Subcutaneous abdominal adipose tissue (tissue), 5 donors: ENCODE results near the gene ENTHD1.
A peak's percentile ranks its signal among the peaks of the same experiment; 100 is the strongest.
"Not testable (repeated sequence)": the region's sequence is repeated elsewhere in the genome, so short reads cannot be mapped to it uniquely, and the experiment has no call there.

Experiments
- H3K27ac ChIP-seq: one replicate; pipeline ENCODE4 v1.7.0; 2013; ENCODE audit warnings: low read depth, mild to moderate bottlenecking, inconsistent platforms, low read length, moderate library complexity
- H3K27me3 ChIP-seq, 5 donors: one replicate each; pipeline ENCODE4 v1.7.0; 2013; ENCODE audit warnings: low read length in 5 of 5, inconsistent platforms in 1 of 5; ENCODE audit not compliant: control insufficient read depth in 5 of 5, insufficient read depth in 4 of 5
- H3K36me3 ChIP-seq, 5 donors: one replicate each; pipeline ENCODE4 v1.7.0; 2013; ENCODE audit warnings: low read length in 5 of 5; ENCODE audit not compliant: control insufficient read depth in 5 of 5, insufficient read depth in 5 of 5
- H3K4me1 ChIP-seq, 5 donors: one replicate each; pipeline ENCODE4 v1.7.0; 2013; ENCODE audit warnings: low read length in 5 of 5, mild to moderate bottlenecking in 3 of 5, moderate library complexity in 1 of 5; ENCODE audit not compliant: control insufficient read depth in 5 of 5, insufficient read depth in 5 of 5
- H3K4me3 ChIP-seq, 5 donors: one replicate each; pipeline ENCODE4 v1.7.0; 2013; ENCODE audit warnings: low read length in 5 of 5, low read depth in 1 of 5
- H3K9ac ChIP-seq, 5 donors: one replicate each; pipeline ENCODE4 v1.7.0; 2013; ENCODE audit warnings: low read length in 5 of 5, mild to moderate bottlenecking in 4 of 5, moderate library complexity in 3 of 5
- H3K9me3 ChIP-seq, 5 donors: one replicate each; pipeline ENCODE4 v1.7.0; 2013; ENCODE audit warnings: low read length in 5 of 5; ENCODE audit not compliant: control insufficient read depth in 5 of 5
- donor health status: healthy.
- donor health status: healthy.
- donor health status: healthy.
- donor health status: healthy.
- donor health status: healthy.

Gene ENTHD1

GRCh38 chr22:39901565-39902146 is 8.1 kb upstream of the ENTHD1 start:
- no peak overlapping the region for H3K9ac ChIP-seq
- peak overlapping the region in 2 of 5 donors; percentile 14 to 19 for H3K4me3 ChIP-seq
- no peak overlapping the region for H3K27ac ChIP-seq
- H3K9me3 ChIP-seq = no peaks in the 10 kb centered on the region
- H3K4me1 ChIP-seq = peaks cover 0 to 20% (median 14%) of the 10 kb centered on the region in 5 donors
- no peaks in the 10 kb centered on the region for H3K36me3 ChIP-seq
- H3K27me3 ChIP-seq = no peaks in the 10 kb centered on the region

DNA sequence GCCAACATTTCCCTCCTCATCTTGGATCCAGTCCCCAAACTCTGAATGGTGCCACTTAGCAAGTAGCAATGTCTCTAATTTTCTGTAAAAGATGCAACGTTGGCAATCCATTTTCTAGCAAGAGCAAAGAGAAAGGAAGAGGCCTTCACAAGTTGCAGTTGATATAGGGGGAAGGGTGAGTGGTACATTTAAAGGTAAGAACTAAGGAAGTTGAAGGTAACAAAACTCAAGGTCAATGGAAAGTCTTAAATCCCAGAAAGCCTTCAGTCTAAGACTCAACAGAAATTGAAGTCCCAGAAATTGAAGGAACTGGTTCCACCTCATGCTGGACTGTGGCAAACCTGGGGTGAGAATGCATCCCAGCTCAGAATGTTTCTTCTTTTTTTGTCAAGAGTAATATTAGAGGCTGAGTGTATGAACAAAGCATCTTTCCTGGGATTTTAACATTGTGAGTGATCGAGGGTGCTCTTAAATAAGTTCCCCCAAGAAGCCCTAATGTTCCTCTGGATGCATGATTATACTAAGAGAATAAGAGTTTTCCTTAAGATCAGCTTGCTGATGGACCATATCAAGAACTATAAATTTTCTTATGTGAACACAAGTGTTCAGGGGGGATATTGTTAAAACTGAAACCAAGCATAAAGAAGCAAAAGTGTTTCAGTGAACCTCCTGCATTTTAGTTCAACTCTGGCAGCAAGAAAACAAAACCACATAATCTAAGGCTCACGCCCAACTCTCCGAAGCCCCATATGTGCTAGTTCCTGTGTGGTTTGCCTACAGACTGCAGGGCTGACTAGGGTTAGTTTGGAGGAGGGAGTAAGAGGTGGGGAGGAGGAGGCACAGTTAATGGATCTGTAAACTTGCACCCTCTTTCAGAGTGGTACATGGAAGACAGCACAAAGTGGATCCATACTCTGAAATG is 7.0 kb upstream of the ENTHD1 start, which contains the start of gene GRAP2:
GRAP2 (plus strand) TSS at position 779 of the 922 bp plus-strand sequence. CDS start 46,023 bp downstream, outside the sequence.
- Histone ChIP-seq H3K9ac (no peak within 1 kb of the TSS), H3K36me3 (no peaks in the 10 kb centered on the region), H3K9me3 (no peaks in the 10 kb centered on the region), H3K4me3 (peak within 1 kb of the TSS in 2 of 5 donors; percentile 14 to 19), H3K27ac (no peak within 1 kb of the TSS), H3K4me1 (peaks cover 0 to 27% (median 16%) of the 10 kb centered on the region in 5 donors), H3K27me3 (no peaks in the 10 kb centered on the region)

- no peaks in the 10 kb centered on the region for H3K36me3 ChIP-seq
- peak overlapping the region; percentile 15 for H3K27ac ChIP-seq
- no peaks in the 10 kb centered on the region for H3K9me3 ChIP-seq
- H3K9ac ChIP-seq = peak overlapping the region in 1 of 5 donors; percentile 8
- peaks cover 0 to 27% (median 19%) of the 10 kb centered on the region in 5 donors for H3K4me1 ChIP-seq
- H3K4me3 ChIP-seq = no peak overlapping the region
- H3K27me3 ChIP-seq = no peaks in the 10 kb centered on the region
Observed at GRCh38 chr22:39898997-39899396, 5.4 kb upstream of the ENTHD1 start.

DNA sequence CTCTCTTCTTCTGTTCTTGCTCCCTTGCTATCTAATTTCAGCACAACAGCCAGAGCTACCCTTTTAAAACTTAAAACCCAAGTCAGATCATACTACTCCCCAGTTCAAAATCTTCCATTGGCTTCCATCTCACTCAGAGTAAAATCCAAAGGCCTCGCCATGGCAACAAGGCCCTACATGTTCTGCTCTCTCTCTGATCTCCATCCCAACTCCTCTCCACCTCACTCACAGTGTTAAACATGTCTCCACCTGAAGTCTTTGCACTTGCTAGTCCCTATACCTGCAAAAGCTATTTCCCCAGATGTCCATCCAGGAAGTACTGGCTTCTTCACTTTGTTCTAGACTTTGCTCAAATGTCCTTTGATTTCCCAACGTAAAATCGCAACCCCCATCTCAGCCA is 4.3 kb upstream of the ENTHD1 start:
- Histone ChIP-seq H3K27ac (no peak overlapping the region), H3K4me3 (no peak overlapping the region), H3K9me3 (no peaks in the 10 kb centered on the region), H3K4me1 (peaks cover 0 to 27% (median 19%) of the 10 kb centered on the region in 5 donors), H3K9ac (no peak overlapping the region), H3K27me3 (no peaks in the 10 kb centered on the region), H3K36me3 (no peaks in the 10 kb centered on the region)

DNA sequence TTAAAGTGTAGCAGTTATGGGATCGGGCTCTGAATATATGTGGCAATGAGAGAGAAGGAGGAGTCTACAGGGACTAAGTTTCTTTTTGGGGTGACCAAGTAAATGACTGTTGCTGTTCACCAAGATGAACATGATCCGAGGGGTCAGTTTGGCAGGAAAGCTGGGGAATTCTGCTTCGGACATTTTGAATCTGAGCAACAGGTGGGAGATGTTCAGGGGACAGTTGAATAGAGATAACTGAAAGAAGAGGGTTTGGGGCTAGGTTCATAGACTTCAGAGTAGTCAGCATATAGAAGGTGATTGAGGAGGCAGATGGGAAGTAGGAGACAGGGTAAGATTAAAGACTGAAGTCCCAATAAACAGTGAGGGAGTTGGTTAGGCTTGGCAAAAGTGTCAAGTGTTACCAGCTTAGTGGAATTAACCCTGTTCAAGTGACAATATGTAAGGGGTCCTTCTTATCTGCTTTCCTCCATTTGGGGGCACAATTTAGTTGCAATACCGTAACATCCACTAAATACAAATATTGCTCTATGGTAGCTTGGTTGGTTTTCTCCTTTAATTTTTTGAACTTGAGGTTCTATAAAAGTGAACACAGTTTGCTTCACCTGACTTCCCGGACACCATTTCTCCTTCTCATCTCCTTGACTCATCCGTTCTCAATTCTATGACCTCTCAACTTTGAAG is 2.9 kb upstream of the ENTHD1 start:
- no peaks in the 10 kb centered on the region for H3K27me3 ChIP-seq
- no peak overlapping the region for H3K9ac ChIP-seq
- H3K36me3 ChIP-seq = no peaks in the 10 kb centered on the region
- H3K27ac ChIP-seq = no peak overlapping the region
- no peaks in the 10 kb centered on the region for H3K9me3 ChIP-seq
- H3K4me1 ChIP-seq = peaks cover 0 to 27% (median 22%) of the 10 kb centered on the region in 5 donors
- no peak overlapping the region for H3K4me3 ChIP-seq

DNA sequence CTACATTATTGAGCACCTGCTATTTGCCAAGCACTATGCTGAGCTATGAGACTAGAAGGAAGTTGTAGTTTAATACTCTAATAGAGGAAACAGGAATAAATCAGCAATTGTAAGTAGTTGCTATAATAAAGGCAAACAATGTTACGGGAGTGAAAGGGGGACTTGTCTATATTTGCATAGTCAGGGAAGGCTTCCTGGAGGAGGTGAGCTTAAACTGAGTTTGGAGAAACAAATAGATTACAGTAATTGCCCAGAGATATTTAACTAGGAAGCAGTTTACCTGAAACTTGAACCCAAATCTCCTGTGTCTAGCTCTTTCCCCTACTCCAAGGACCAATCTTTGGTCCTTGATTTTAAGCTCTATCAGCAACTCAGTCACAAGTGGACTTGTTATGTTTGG is 2.1 kb upstream of the ENTHD1 start:
- Histone ChIP-seq H3K4me1 (peaks cover 0 to 27% (median 20%) of the 10 kb centered on the region in 5 donors), H3K27ac (no peak overlapping the region), H3K36me3 (no peaks in the 10 kb centered on the region), H3K9ac (no peak overlapping the region), H3K4me3 (no peak overlapping the region), H3K27me3 (no peaks in the 10 kb centered on the region), H3K9me3 (no peaks in the 10 kb centered on the region)

- Histone ChIP-seq H3K9me3 (no peaks in the 10 kb centered on the region), H3K27ac (no peak overlapping the region), H3K36me3 (no peaks in the 10 kb centered on the region), H3K27me3 (no peaks in the 10 kb centered on the region), H3K9ac (no peak overlapping the region), H3K4me3 (no peak overlapping the region), H3K4me1 (peaks cover 0 to 26% (median 20%) of the 10 kb centered on the region in 5 donors)
Observed at GRCh38 chr22:39894554-39895092, 1.1 kb upstream of the ENTHD1 start.

- not testable (repeated sequence) for H3K9ac ChIP-seq, H3K4me3 ChIP-seq, H3K4me1 ChIP-seq, H3K9me3 ChIP-seq, H3K27me3 ChIP-seq, H3K36me3 ChIP-seq, H3K27ac ChIP-seq
Observed at GRCh38 chr22:39889924-39890323, 3.6 kb downstream of the ENTHD1 start.

DNA sequence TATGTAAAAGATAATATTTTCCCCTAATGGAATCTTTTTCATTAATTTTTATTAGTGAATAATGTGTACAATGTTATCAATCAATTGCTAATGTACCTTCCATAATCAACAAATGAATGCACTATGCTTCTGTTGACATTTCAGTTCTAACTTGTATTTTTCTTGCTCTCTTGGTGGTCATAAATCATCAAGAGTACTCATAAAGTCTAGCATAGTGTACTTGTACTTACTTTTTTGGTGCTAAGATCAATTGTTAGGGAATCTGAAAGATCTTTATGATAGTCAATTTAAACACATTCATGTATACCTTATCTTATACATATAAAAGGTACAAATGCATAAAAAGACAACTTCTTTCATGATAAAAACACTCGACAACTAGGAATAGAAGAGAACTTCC is 10.5 kb downstream of the ENTHD1 start:
- no peaks in the 10 kb centered on the region for H3K9me3 ChIP-seq
- no peak overlapping the region for H3K4me3 ChIP-seq
- H3K4me1 ChIP-seq = no peaks in the 10 kb centered on the region
- H3K27ac ChIP-seq = no peak overlapping the region
- H3K36me3 ChIP-seq = no peaks in the 10 kb centered on the region
- no peak overlapping the region for H3K9ac ChIP-seq
- no peaks in the 10 kb centered on the region for H3K27me3 ChIP-seq
